H1 (cell line): ENCODE measurements around the gene R3HDM4. TPM values are rescaled to one million over a fixed set of nuclear protein-coding genes. Genes with fewer than 3 reads are reported as not detected.

ENCODE experiments used
- CTCF ChIA-PET: fragments of 300-600 bp; sonication (Branson Sonifier 250); formaldehyde crosslinking; loops from one replicate; lab custom pipeline; 2021; ENCODE audit not compliant: partially characterized antibody; lab: Charles Lee
- POLR2A ChIA-PET: fragments of 300-600 bp; sonication (Branson Sonifier 250); formaldehyde crosslinking; loops from one replicate; lab custom pipeline; 2021; ENCODE audit warnings: inconsistent platforms; ENCODE audit not compliant: partially characterized antibody; lab: Charles Lee
- DNase-seq, 2 experiments: peaks; one replicate each; pipeline versions ENCODE4 v3.0.0 to v3.0.0-alpha.2; 2010 to 2022; ENCODE audit warnings: low spot score in 2 of 2, low read depth in 1 of 2, mixed read lengths in 1 of 2
- FAIRE-seq: peaks from 2 replicates; lab custom pipeline; 2011; peaks lifted over from hg19 to GRCh38; lab: Jason Lieb, UNC
- H2AFZ ChIP-seq: 2 replicates; pipeline ENCODE4 v1.8.1; 2012; ENCODE audit warnings: low read length, inconsistent platforms
- H2AK5ac ChIP-seq: 2 replicates; pipeline ENCODE4 v1.6.1; 2013; ENCODE audit warnings: low read depth, low read length
- H2BK120ac ChIP-seq: replicated peaks from 2 replicates; pipeline ENCODE3; 2013; ENCODE audit warnings: low read depth, low read length, inconsistent platforms
- H2BK12ac ChIP-seq: 2 replicates; pipeline ENCODE4 v1.6.1; 2013; ENCODE audit warnings: low read depth, low read length
- H2BK15ac ChIP-seq: 2 replicates; pipeline ENCODE4 v1.6.1; 2013; ENCODE audit warnings: low read length
- H2BK20ac ChIP-seq: 2 replicates; pipeline ENCODE4 v1.6.1; 2013; ENCODE audit warnings: low read length
- H2BK5ac ChIP-seq: 2 replicates; pipeline ENCODE4 v1.6.1; 2013; ENCODE audit warnings: low read depth, low read length
- H3K14ac ChIP-seq: 2 replicates; pipeline ENCODE4 v1.6.1; 2013; ENCODE audit warnings: inconsistent platforms; ENCODE audit not compliant: insufficient read length
- H3K18ac ChIP-seq: 2 replicates; pipeline ENCODE4 v1.6.1; 2013; ENCODE audit warnings: low read length; ENCODE audit errors: extremely low read depth
- H3K23ac ChIP-seq: 2 replicates; pipeline ENCODE4 v1.6.1; 2013; ENCODE audit warnings: inconsistent platforms; ENCODE audit not compliant: insufficient read length
- H3K23me2 ChIP-seq: 2 replicates; pipeline ENCODE4 v1.6.1; 2013; ENCODE audit warnings: low read depth, low read length
- H3K27ac ChIP-seq: 2 replicates; pipeline ENCODE4 v1.6.1; 2011; ENCODE audit warnings: low read depth, low read length, inconsistent platforms
- H3K27me3 ChIP-seq, 4 experiments: replicated peaks in 1 of 4; 1 replicate in 1 of 4; 2 replicates in 3 of 4; pipeline versions ENCODE4 v1.6.1 to v1.8.1; 2011 to 2013; ENCODE audit warnings: low read length in 3 of 4, mild to moderate bottlenecking in 3 of 4, inconsistent platforms in 2 of 4, mixed read lengths in 2 of 4, moderate library complexity in 1 of 4; ENCODE audit not compliant: control insufficient read depth in 3 of 4, insufficient read depth in 3 of 4; ENCODE audit errors: extremely low read depth in 1 of 4
- H3K36me3 ChIP-seq, 4 experiments: 2 replicates each; pipeline versions ENCODE4 v1.6.1 to v1.8.1; 2011 to 2013; ENCODE audit warnings: mild to moderate bottlenecking in 4 of 4, low read length in 3 of 4, moderate library complexity in 2 of 4, control low read depth in 1 of 4, inconsistent platforms in 1 of 4; ENCODE audit not compliant: insufficient read depth in 4 of 4, control insufficient read depth in 2 of 4
- H3K4ac ChIP-seq: replicated peaks from 2 replicates; pipeline ENCODE3; 2013; ENCODE audit warnings: low read length, low read depth, mixed read lengths, inconsistent platforms; ENCODE audit not compliant: insufficient read length
- H3K4me1 ChIP-seq, 4 experiments: replicated peaks in 1 of 4; 1 replicate in 1 of 4; 2 replicates in 3 of 4; pipeline versions ENCODE4 v1.6.1 to v1.8.1; 2011 to 2013; ENCODE audit warnings: low read length in 3 of 4, inconsistent platforms in 2 of 4, mixed read lengths in 1 of 4; ENCODE audit not compliant: insufficient read depth in 4 of 4, control insufficient read depth in 3 of 4
- H3K4me2 ChIP-seq, 2 experiments: 2 replicates each; pipeline versions ENCODE4 v1.6.1 to v1.8.1; 2011 to 2013; ENCODE audit warnings: low read depth in 2 of 2, low read length in 2 of 2, control low read depth in 1 of 2, inconsistent platforms in 1 of 2, mild to moderate bottlenecking in 1 of 2; ENCODE audit not compliant: insufficient read depth in 1 of 2
- H3K4me3 ChIP-seq, 4 experiments: fragments of 200-600, 300-600 bp in 1 of 4; sonication (generic), shearing (Covaris generic), sonication (Bioruptor Twin) in 1 of 4; 2 replicates each; pipeline versions ENCODE4 v1.5.1 to v1.8.1; 2011 to 2016; ENCODE audit warnings: low read length in 4 of 4, low read depth in 3 of 4, control low read depth in 2 of 4, inconsistent platforms in 2 of 4, mild to moderate bottlenecking in 2 of 4, mixed read lengths in 1 of 4, moderate library complexity in 1 of 4; ENCODE audit not compliant: insufficient read depth in 2 of 4; ENCODE audit errors: extremely low read depth in 1 of 4
- H3K56ac ChIP-seq: replicated peaks from 2 replicates; pipeline ENCODE3; 2013; ENCODE audit warnings: low read depth, mild to moderate bottlenecking, mixed read lengths, low read length, inconsistent platforms; ENCODE audit not compliant: insufficient read length
- H3K79me1 ChIP-seq: 2 replicates; pipeline ENCODE4 v1.6.1; 2013; ENCODE audit warnings: low read depth, low read length, control low read depth
- H3K79me2 ChIP-seq, 2 experiments: 2 replicates each; pipeline versions ENCODE4 v1.6.1 to v1.8.1; 2012 to 2013; ENCODE audit warnings: low read length in 2 of 2, mild to moderate bottlenecking in 2 of 2, inconsistent platforms in 1 of 2; ENCODE audit not compliant: insufficient read depth in 2 of 2, control insufficient read depth in 1 of 2
- H3K9ac ChIP-seq, 4 experiments: replicated peaks in 1 of 4; 1 replicate in 1 of 4; 2 replicates in 3 of 4; pipeline versions ENCODE4 v1.6.1 to v1.8.1; 2011 to 2013; ENCODE audit warnings: low read depth in 3 of 4, low read length in 3 of 4, control low read depth in 2 of 4, mild to moderate bottlenecking in 2 of 4, moderate library complexity in 2 of 4, inconsistent platforms in 1 of 4; ENCODE audit errors: extremely low read depth in 1 of 4
- H3K9me3 ChIP-seq, 2 experiments: 2 replicates each; pipeline versions ENCODE4 v1.6.1 to v1.8.1; 2012 to 2013; ENCODE audit warnings: mild to moderate bottlenecking in 2 of 2, moderate library complexity in 2 of 2, control low read depth in 1 of 2, inconsistent platforms in 1 of 2, low read depth in 1 of 2, low read length in 1 of 2, mixed read lengths in 1 of 2; ENCODE audit not compliant: insufficient read depth in 2 of 2
- H4K20me1 ChIP-seq, 2 experiments: replicated peaks in 1 of 2; 2 replicates each; pipeline versions ENCODE3 to v1.8.1; 2011 to 2013; ENCODE audit warnings: inconsistent platforms in 2 of 2, low read length in 2 of 2, mild to moderate bottlenecking in 1 of 2; ENCODE audit not compliant: insufficient read depth in 2 of 2, control insufficient read depth in 1 of 2
- H4K5ac ChIP-seq: 2 replicates; pipeline ENCODE4 v1.6.1; 2013; ENCODE audit warnings: low read length, low read depth, mixed read lengths, inconsistent platforms; ENCODE audit not compliant: insufficient read length
- H4K8ac ChIP-seq: 2 replicates; pipeline ENCODE4 v1.8.0; 2013; ENCODE audit warnings: mild to moderate bottlenecking, moderate library complexity, low read length, inconsistent platforms; ENCODE audit not compliant: insufficient read depth; ENCODE audit errors: extremely low read depth
- H4K91ac ChIP-seq: replicated peaks from 2 replicates; pipeline ENCODE3; 2013; ENCODE audit warnings: low read length, mixed read lengths, inconsistent platforms; ENCODE audit not compliant: insufficient read length
- BACH1 ChIP-seq: IDR thresholded peaks from 2 replicates; pipeline ENCODE4 v1.6.1; 2012; ENCODE audit warnings: low read length, improper control_type of control experiment
- BCL11A ChIP-seq, 2 experiments: IDR thresholded peaks; one replicate each; pipeline ENCODE4 v1.6.1; 2011; ENCODE audit warnings: low read depth in 2 of 2, low read length in 2 of 2, mild to moderate bottlenecking in 2 of 2
- CBX8 ChIP-seq: fragments of 300-800, 300-1000 bp; sonication (generic); IDR thresholded peaks from 2 replicates; pipeline ENCODE4 v1.7.1; 2016; ENCODE audit warnings: low read depth, low read length, borderline replicate concordance
- EGR1 ChIP-seq: IDR thresholded peaks from 2 replicates; pipeline ENCODE4 v1.6.1; 2011; ENCODE audit warnings: low read depth, low read length, borderline replicate concordance
- HDAC2 ChIP-seq, 2 experiments: fragments of 300-600 bp in 1 of 2; sonication (generic) in 1 of 2; IDR thresholded peaks; 2 replicates each; pipeline ENCODE4 v1.6.1; 2011 to 2012; ENCODE audit warnings: low read depth in 2 of 2, low read length in 2 of 2, mild to moderate bottlenecking in 2 of 2, moderate library complexity in 2 of 2, borderline replicate concordance in 1 of 2, inconsistent platforms in 1 of 2
- KDM5A ChIP-seq: fragments of 200-600 bp; IDR thresholded peaks from 2 replicates; pipeline ENCODE4 v1.7.1; 2012; ENCODE audit warnings: mild to moderate bottlenecking, low read length, inconsistent platforms, mixed read lengths
- PHF8 ChIP-seq: fragments of 200-600 bp; sonication (generic); conservative IDR thresholded peaks from 2 replicates; pipeline ENCODE4 v1.7.1; 2012; ENCODE audit warnings: low read depth, mild to moderate bottlenecking, inconsistent platforms, low read length, moderate library complexity
- RFX5 ChIP-seq: IDR thresholded peaks from 2 replicates; pipeline ENCODE4 v1.6.1; 2011; ENCODE audit warnings: low read depth, low read length, improper control_type of control experiment, borderline replicate concordance
- WGBS, 2 experiments: shearing (Covaris generic) in 1 of 2; methylation state at CpG; one replicate each; pipeline versions ENCODE4 v1.1.6 to v1.1.7; 2013 to 2015; ENCODE audit warnings: low lambda C conversion rate in 2 of 2, mixed read lengths in 2 of 2, inconsistent platforms in 1 of 2, low coverage in 1 of 2, missing lambda C conversion rate in 1 of 2; ENCODE audit not compliant: insufficient replicate concordance in 2 of 2, insufficient coverage in 1 of 2, insufficient read length in 1 of 2; ENCODE audit errors: extremely low coverage in 1 of 2, missing lambda C conversion rate in 1 of 2; 5-methylcytosine and 5-hydroxymethylcytosine counted together
- polyA plus RNA-seq, 7 experiments: library from polyadenylated mRNA; depleted of rRNA in 3 of 7; stranded (reverse) in 5 of 7; unstranded in 2 of 7; fragments of >200 nt in 5 of 7; fragments of 200-250 nt in 2 of 7; gene quantifications; 1 replicate in 5 of 7; 2 replicates in 1 of 7; 4 replicates in 1 of 7; pipeline versions ENCODE4 v1.2.1 to v1.2.3, GENCODE V29; 2011 to 2013; ENCODE audit warnings: missing spikeins in 2 of 7, mixed read lengths in 2 of 7
- total RNA-seq: library from RNA; stranded (reverse); fragmentation: NEBNext Ultra II Directional; extraction: Animal tissue kit (Norgen Biotek cat#: 25700); gene quantifications from 2 replicates; pipeline ENCODE4 v1.2.1, GENCODE V29; 2021
- TF ChIP-seq, protein P1 (sequence below): IDR thresholded peaks from 2 replicates; pipeline ENCODE4 v1.6.1; 2011; ENCODE audit warnings: low read length, improper control_type of control experiment

The R3HDM4 gene
- total and polyA plus RNA-seq, 2 of the 8 experiments (the other 6 are each of a cell fraction or from before 2014, with no cell fraction given) = 76.8 to 102 TPM

DNA sequence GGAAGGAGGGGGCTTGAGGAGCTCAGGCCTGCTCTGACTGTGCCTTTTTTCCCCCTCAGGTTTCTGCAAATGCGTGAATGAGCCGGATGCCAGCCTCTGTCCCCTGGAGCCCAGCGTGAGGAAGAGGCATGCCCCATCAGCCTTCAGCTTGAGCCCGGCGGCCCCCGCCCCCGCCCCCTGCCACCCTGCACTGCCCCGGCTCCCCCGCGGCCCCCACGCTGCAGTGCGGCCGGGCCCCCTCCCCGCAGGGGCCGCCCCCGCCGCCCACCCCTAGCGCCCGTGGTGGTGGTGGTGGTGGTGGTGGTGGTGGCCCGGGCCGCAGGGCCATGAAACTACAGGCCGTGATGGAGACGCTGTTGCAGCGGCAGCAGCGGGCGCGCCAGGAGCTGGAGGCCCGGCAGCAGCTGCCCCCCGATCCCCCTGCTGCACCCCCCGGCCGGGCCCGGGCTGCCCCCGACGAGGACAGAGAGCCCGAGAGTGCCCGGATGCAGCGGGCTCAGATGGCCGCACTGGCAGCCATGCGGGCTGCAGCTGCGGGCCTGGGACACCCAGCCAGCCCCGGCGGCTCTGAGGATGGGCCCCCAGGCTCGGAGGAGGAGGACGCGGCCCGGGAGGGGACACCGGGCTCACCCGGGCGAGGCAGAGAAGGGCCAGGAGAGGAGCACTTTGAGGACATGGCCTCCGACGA is 16.3 kb upstream of the R3HDM4 start:
- Histone ChIP-seq H3K4ac (no peak overlapping the region), H3K27ac (no peak overlapping the region), H2AFZ (no peak overlapping the region), H3K36me3 (peaks cover 0 to 15% (median 8%) of the 10 kb centered on the region in 4 experiments; a peak in 3 of 8 replicates), H3K18ac (no peak overlapping the region), H2BK20ac (no peak overlapping the region), H3K4me2 (no peak overlapping the region), H3K23me2 (peaks cover 6% of the 10 kb centered on the region), H2BK5ac (0 out of 2 replicates have a peak overlapping the region, but pooled peaks have one; percentile 18), H3K56ac (no peak overlapping the region), H4K5ac (no peak overlapping the region), H2BK12ac (no peak overlapping the region), H2AK5ac (no peak overlapping the region), H2BK120ac (no peak overlapping the region), H3K9ac (no peak overlapping the region), H3K14ac (no peak overlapping the region), H3K79me1 (peaks cover 6% of the 10 kb centered on the region; the same call in 1 of the 2 replicates), H3K79me2 (peaks cover 0 to 39% of the 10 kb centered on the region in 2 experiments; a peak in 3 of 4 replicates), H3K4me3 (no peak overlapping the region), H3K9me3 (no peaks in the 10 kb centered on the region), H4K20me1 (peaks cover 0 to 8% of the 10 kb centered on the region in 2 experiments), H4K91ac (no peak overlapping the region), H3K4me1 (peaks cover 2 to 24% (median 10%) of the 10 kb centered on the region in 4 experiments), H2BK15ac (no peak overlapping the region), H4K8ac (no peak overlapping the region; the same call in 1 of the 2 replicates), H3K23ac (no peak overlapping the region), H3K27me3 (no peaks in the 10 kb centered on the region)
- DNase-seq = no peak
- WGBS, 2 experiments = 97% methylated on average over 6 of the region's 51 CpGs; no CpG with 5 or more reads in 1 of the 2 experiments
- ChIA-PET POLR2A (interaction anchor here (1.0 to 1.1 kb wide), 2 partner anchors 21 to 44 kb away, joined by 3 read pairs; no protein-coding TSS in a partner anchor), CTCF (interaction anchor here (1.1 kb wide), 1 partner anchor 42 kb away, joined by 4 read pairs; no protein-coding TSS in a partner anchor)
- no peak for FAIRE-seq
- no peak for TF ChIP-seq CBX8
- TF ChIP-seq PHF8 = no peak
- TF ChIP-seq BCL11A (IDR thresholded peaks at IDR 0.05; ENCODE audit: low read depth in 2 of 2, low read length in 2 of 2) = no peak
- no peak for TF ChIP-seq EGR1
- no peak for TF ChIP-seq HDAC2 (IDR thresholded peaks at IDR 0.05; ENCODE audit: borderline replicate concordance in 1 of 2, low read depth in 2 of 2, low read length in 2 of 2)
- no peak for TF ChIP-seq KDM5A
- no peak for TF ChIP-seq BACH1
- TF ChIP-seq, protein P1, sequence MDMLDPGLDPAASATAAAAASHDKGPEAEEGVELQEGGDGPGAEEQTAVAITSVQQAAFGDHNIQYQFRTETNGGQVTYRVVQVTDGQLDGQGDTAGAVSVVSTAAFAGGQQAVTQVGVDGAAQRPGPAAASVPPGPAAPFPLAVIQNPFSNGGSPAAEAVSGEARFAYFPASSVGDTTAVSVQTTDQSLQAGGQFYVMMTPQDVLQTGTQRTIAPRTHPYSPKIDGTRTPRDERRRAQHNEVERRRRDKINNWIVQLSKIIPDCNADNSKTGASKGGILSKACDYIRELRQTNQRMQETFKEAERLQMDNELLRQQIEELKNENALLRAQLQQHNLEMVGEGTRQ = no peak
- no peak for TF ChIP-seq RFX5
